Loucy (cell line): Measurements from ENCODE around the gene LRCH3.

Experiments used
- CTCF ChIP-seq: fragments of 200-600 bp; sonication (generic); conservative IDR thresholded peaks from 2 replicates; pipeline ENCODE4 v1.5.1; 2014; ENCODE audit warnings: mild to moderate bottlenecking, antibody characterized with exemption, low read length
- EZH2phosphoT487 ChIP-seq: fragments of 200-600 bp; IDR thresholded peaks from 2 replicates; pipeline ENCODE4 v1.6.1; 2018; ENCODE audit warnings: antibody characterized with exemption, mild to moderate bottlenecking, moderate library complexity, borderline replicate concordance

GRCh38 chr3:197906023-197906849 lies 115.2 kb downstream of the LRCH3 start:
- TF ChIP-seq CTCF (peak; percentile 94), EZH2phosphoT487 (no peak)
